Measurements from ENCODE around the gene DDC.

DNA sequence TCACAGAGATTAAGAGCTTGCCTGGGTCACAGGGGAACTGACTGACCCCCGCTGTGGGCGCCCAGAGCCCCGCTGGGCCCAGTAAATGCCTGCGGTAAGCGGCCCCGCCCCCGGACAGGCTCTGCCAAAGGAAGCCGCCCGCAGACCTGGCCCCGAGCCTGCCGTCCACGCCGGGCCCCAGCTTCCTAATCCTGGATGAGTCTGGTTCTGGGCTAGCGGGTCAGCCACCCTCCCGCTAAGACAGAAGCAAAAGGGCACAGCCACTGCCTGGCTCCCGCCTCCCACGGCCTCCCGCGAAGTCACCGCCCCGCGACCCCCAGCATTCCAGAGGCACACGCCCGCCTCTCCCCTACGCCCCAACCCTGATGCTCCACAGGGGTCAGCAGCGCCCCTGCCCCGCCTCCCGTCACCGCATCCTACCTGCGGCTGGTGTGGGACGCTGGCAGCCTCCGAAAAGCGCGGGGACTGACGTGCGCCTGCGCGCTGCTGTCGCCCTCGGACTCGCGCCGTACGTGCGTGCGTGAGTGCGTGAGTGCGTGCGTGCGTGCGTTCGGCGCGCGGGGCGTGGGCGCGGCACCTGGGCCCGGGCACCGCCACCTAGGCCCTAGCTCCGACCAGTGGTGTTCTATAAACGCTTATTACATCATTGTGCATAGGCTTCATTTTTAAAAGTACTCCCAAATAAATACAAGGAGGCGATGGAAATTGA, 115.2 kb downstream of the DDC start, which contains the start of gene FIGNL1:
- TF ChIP-seq, protein P1, sequence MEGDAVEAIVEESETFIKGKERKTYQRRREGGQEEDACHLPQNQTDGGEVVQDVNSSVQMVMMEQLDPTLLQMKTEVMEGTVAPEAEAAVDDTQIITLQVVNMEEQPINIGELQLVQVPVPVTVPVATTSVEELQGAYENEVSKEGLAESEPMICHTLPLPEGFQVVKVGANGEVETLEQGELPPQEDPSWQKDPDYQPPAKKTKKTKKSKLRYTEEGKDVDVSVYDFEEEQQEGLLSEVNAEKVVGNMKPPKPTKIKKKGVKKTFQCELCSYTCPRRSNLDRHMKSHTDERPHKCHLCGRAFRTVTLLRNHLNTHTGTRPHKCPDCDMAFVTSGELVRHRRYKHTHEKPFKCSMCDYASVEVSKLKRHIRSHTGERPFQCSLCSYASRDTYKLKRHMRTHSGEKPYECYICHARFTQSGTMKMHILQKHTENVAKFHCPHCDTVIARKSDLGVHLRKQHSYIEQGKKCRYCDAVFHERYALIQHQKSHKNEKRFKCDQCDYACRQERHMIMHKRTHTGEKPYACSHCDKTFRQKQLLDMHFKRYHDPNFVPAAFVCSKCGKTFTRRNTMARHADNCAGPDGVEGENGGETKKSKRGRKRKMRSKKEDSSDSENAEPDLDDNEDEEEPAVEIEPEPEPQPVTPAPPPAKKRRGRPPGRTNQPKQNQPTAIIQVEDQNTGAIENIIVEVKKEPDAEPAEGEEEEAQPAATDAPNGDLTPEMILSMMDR (conservative IDR thresholded peaks at IDR 0.05; ENCODE audit: low read length) = no peak
- TF ChIP-seq EZH2phosphoT487 (IDR thresholded peaks at IDR 0.05; ENCODE audit: borderline replicate concordance) = no peak

Measured in Loucy (cell line).